ENCODE measurements around the gene VEPH1.

VEPH1 gene

GRCh38 chr3:157301755-157302154, 201.5 kb downstream of the VEPH1 start:
- Histone ChIP-seq H3K27me3 (ENCODE audit: control insufficient read depth in 5 of 5, insufficient read depth in 4 of 5, low read length in 5 of 5) (no peaks in the 10 kb centered on the region), H3K27ac (ENCODE audit: low read depth, low read length) (no peak overlapping the region)

GRCh38 chr3:157300981-157301663, 202.1 kb downstream of the VEPH1 start:
- no peaks in the 10 kb centered on the region for H3K27me3 ChIP-seq (ENCODE audit: control insufficient read depth in 5 of 5, insufficient read depth in 4 of 5, low read length in 5 of 5)

More at GRCh38 chr3:157301755-157302154, 201.5 kb downstream of the VEPH1 start:
- Histone ChIP-seq H3K4me1 (ENCODE audit: control insufficient read depth in 5 of 5, insufficient read depth in 5 of 5, low read length in 5 of 5) (no peaks in the 10 kb centered on the region), H3K9me3 (ENCODE audit: control insufficient read depth in 5 of 5, low read length in 5 of 5) (no peaks in the 10 kb centered on the region), H3K9ac (ENCODE audit: low read length in 5 of 5) (no peak overlapping the region), H3K36me3 (ENCODE audit: control insufficient read depth in 5 of 5, insufficient read depth in 5 of 5, low read length in 5 of 5) (no peaks in the 10 kb centered on the region), H3K4me3 (ENCODE audit: low read depth in 1 of 5, low read length in 5 of 5) (no peak overlapping the region)

GRCh38 chr3:157300094-157300493, 203.1 kb downstream of the VEPH1 start:
- H3K4me3 ChIP-seq (ENCODE audit: low read depth in 1 of 5, low read length in 5 of 5): no peak overlapping the region
- H3K4me1 ChIP-seq (ENCODE audit: control insufficient read depth in 5 of 5, insufficient read depth in 5 of 5, low read length in 5 of 5): no peaks in the 10 kb centered on the region

More at GRCh38 chr3:157300981-157301663, 202.1 kb downstream of the VEPH1 start:
- Histone ChIP-seq H3K9me3 (ENCODE audit: control insufficient read depth in 5 of 5, low read length in 5 of 5) (no peaks in the 10 kb centered on the region), H3K4me3 (ENCODE audit: low read depth in 1 of 5, low read length in 5 of 5) (no peak overlapping the region), H3K4me1 (ENCODE audit: control insufficient read depth in 5 of 5, insufficient read depth in 5 of 5, low read length in 5 of 5) (no peaks in the 10 kb centered on the region), H3K27ac (ENCODE audit: low read depth, low read length) (no peak overlapping the region), H3K9ac (ENCODE audit: low read length in 5 of 5) (no peak overlapping the region), H3K36me3 (ENCODE audit: control insufficient read depth in 5 of 5, insufficient read depth in 5 of 5, low read length in 5 of 5) (no peaks in the 10 kb centered on the region)

GRCh38 chr3:157297328-157297915, 205.8 kb downstream of the VEPH1 start:
- H3K27ac ChIP-seq (ENCODE audit: low read depth, low read length): no peak overlapping the region
- H3K27me3 ChIP-seq (ENCODE audit: control insufficient read depth in 5 of 5, insufficient read depth in 4 of 5, low read length in 5 of 5): no peaks in the 10 kb centered on the region
- H3K9me3 ChIP-seq (ENCODE audit: control insufficient read depth in 5 of 5, low read length in 5 of 5): no peaks in the 10 kb centered on the region
- H3K9ac ChIP-seq (ENCODE audit: low read length in 5 of 5): no peak overlapping the region
- H3K36me3 ChIP-seq (ENCODE audit: control insufficient read depth in 5 of 5, insufficient read depth in 5 of 5, low read length in 5 of 5): no peaks in the 10 kb centered on the region
- no peaks in the 10 kb centered on the region for H3K4me1 ChIP-seq (ENCODE audit: control insufficient read depth in 5 of 5, insufficient read depth in 5 of 5, low read length in 5 of 5)
- H3K4me3 ChIP-seq (ENCODE audit: low read depth in 1 of 5, low read length in 5 of 5): no peak overlapping the region

More at GRCh38 chr3:157300094-157300493, 203.1 kb downstream of the VEPH1 start:
- Histone ChIP-seq H3K9ac (ENCODE audit: low read length in 5 of 5) (no peak overlapping the region), H3K27me3 (ENCODE audit: control insufficient read depth in 5 of 5, insufficient read depth in 4 of 5, low read length in 5 of 5) (no peaks in the 10 kb centered on the region), H3K9me3 (ENCODE audit: control insufficient read depth in 5 of 5, low read length in 5 of 5) (no peaks in the 10 kb centered on the region), H3K27ac (ENCODE audit: low read depth, low read length) (no peak overlapping the region), H3K36me3 (ENCODE audit: control insufficient read depth in 5 of 5, insufficient read depth in 5 of 5, low read length in 5 of 5) (no peaks in the 10 kb centered on the region)

- Histone ChIP-seq H3K27me3 (ENCODE audit: control insufficient read depth in 5 of 5, insufficient read depth in 4 of 5, low read length in 5 of 5) (no peaks in the 10 kb centered on the region), H3K4me3 (ENCODE audit: low read depth in 1 of 5, low read length in 5 of 5) (no peak overlapping the region), H3K4me1 (ENCODE audit: control insufficient read depth in 5 of 5, insufficient read depth in 5 of 5, low read length in 5 of 5) (no peaks in the 10 kb centered on the region), H3K36me3 (ENCODE audit: control insufficient read depth in 5 of 5, insufficient read depth in 5 of 5, low read length in 5 of 5) (no peaks in the 10 kb centered on the region), H3K27ac (ENCODE audit: low read depth, low read length) (no peak overlapping the region), H3K9me3 (ENCODE audit: control insufficient read depth in 5 of 5, low read length in 5 of 5) (no peaks in the 10 kb centered on the region), H3K9ac (ENCODE audit: low read length in 5 of 5) (no peak overlapping the region)
Observed at GRCh38 chr3:157294953-157295352, 208.3 kb downstream of the VEPH1 start.

GRCh38 chr3:157294491-157294890, 208.7 kb downstream of the VEPH1 start:
- no peaks in the 10 kb centered on the region for H3K4me1 ChIP-seq (ENCODE audit: control insufficient read depth in 5 of 5, insufficient read depth in 5 of 5, low read length in 5 of 5)
- H3K9ac ChIP-seq (ENCODE audit: low read length in 5 of 5): no peak overlapping the region
- no peaks in the 10 kb centered on the region for H3K36me3 ChIP-seq (ENCODE audit: control insufficient read depth in 5 of 5, insufficient read depth in 5 of 5, low read length in 5 of 5)
- no peaks in the 10 kb centered on the region for H3K9me3 ChIP-seq (ENCODE audit: control insufficient read depth in 5 of 5, low read length in 5 of 5)
- H3K4me3 ChIP-seq (ENCODE audit: low read depth in 1 of 5, low read length in 5 of 5): no peak overlapping the region
- no peak overlapping the region for H3K27ac ChIP-seq (ENCODE audit: low read depth, low read length)
- no peaks in the 10 kb centered on the region for H3K27me3 ChIP-seq (ENCODE audit: control insufficient read depth in 5 of 5, insufficient read depth in 4 of 5, low read length in 5 of 5)

- H3K4me3 ChIP-seq (ENCODE audit: low read depth in 1 of 5, low read length in 5 of 5): no peak overlapping the region
- H3K27ac ChIP-seq (ENCODE audit: low read depth, low read length): no peak overlapping the region
- H3K9ac ChIP-seq (ENCODE audit: low read length in 5 of 5): no peak overlapping the region
- H3K36me3 ChIP-seq (ENCODE audit: control insufficient read depth in 5 of 5, insufficient read depth in 5 of 5, low read length in 5 of 5): no peaks in the 10 kb centered on the region
- H3K4me1 ChIP-seq (ENCODE audit: control insufficient read depth in 5 of 5, insufficient read depth in 5 of 5, low read length in 5 of 5): no peaks in the 10 kb centered on the region
- H3K27me3 ChIP-seq (ENCODE audit: control insufficient read depth in 5 of 5, insufficient read depth in 4 of 5, low read length in 5 of 5): no peaks in the 10 kb centered on the region
- no peaks in the 10 kb centered on the region for H3K9me3 ChIP-seq (ENCODE audit: control insufficient read depth in 5 of 5, low read length in 5 of 5)
Observed at GRCh38 chr3:157290766-157291165, 212.4 kb downstream of the VEPH1 start.

GRCh38 chr3:157285966-157286365, 217.2 kb downstream of the VEPH1 start:
- peaks cover 0 to 7% (median 0%) of the 10 kb centered on the region in 5 donors for H3K4me1 ChIP-seq (ENCODE audit: control insufficient read depth in 5 of 5, insufficient read depth in 5 of 5, low read length in 5 of 5)
- no peak overlapping the region for H3K9ac ChIP-seq (ENCODE audit: low read length in 5 of 5)
- no peak overlapping the region for H3K27ac ChIP-seq (ENCODE audit: low read depth, low read length)
- H3K9me3 ChIP-seq (ENCODE audit: control insufficient read depth in 5 of 5, low read length in 5 of 5): no peaks in the 10 kb centered on the region
- H3K36me3 ChIP-seq (ENCODE audit: control insufficient read depth in 5 of 5, insufficient read depth in 5 of 5, low read length in 5 of 5): no peaks in the 10 kb centered on the region
- no peaks in the 10 kb centered on the region for H3K27me3 ChIP-seq (ENCODE audit: control insufficient read depth in 5 of 5, insufficient read depth in 4 of 5, low read length in 5 of 5)
- no peak overlapping the region for H3K4me3 ChIP-seq (ENCODE audit: low read depth in 1 of 5, low read length in 5 of 5)

- Histone ChIP-seq H3K4me3 (ENCODE audit: low read depth in 1 of 5, low read length in 5 of 5) (no peak overlapping the region), H3K27me3 (ENCODE audit: control insufficient read depth in 5 of 5, insufficient read depth in 4 of 5, low read length in 5 of 5) (no peaks in the 10 kb centered on the region), H3K9ac (ENCODE audit: low read length in 5 of 5) (no peak overlapping the region), H3K36me3 (ENCODE audit: control insufficient read depth in 5 of 5, insufficient read depth in 5 of 5, low read length in 5 of 5) (no peaks in the 10 kb centered on the region), H3K4me1 (ENCODE audit: control insufficient read depth in 5 of 5, insufficient read depth in 5 of 5, low read length in 5 of 5) (peaks cover 0 to 10% (median 0%) of the 10 kb centered on the region in 5 donors), H3K9me3 (ENCODE audit: control insufficient read depth in 5 of 5, low read length in 5 of 5) (no peaks in the 10 kb centered on the region), H3K27ac (ENCODE audit: low read depth, low read length) (no peak overlapping the region)
Observed at GRCh38 chr3:157285141-157285540, 218.1 kb downstream of the VEPH1 start.

GRCh38 chr3:157284688-157285087, 218.5 kb downstream of the VEPH1 start:
- H3K9me3 ChIP-seq (ENCODE audit: control insufficient read depth in 5 of 5, low read length in 5 of 5): no peaks in the 10 kb centered on the region
- no peaks in the 10 kb centered on the region for H3K27me3 ChIP-seq (ENCODE audit: control insufficient read depth in 5 of 5, insufficient read depth in 4 of 5, low read length in 5 of 5)
- peaks cover 0 to 10% (median 0%) of the 10 kb centered on the region in 5 donors for H3K4me1 ChIP-seq (ENCODE audit: control insufficient read depth in 5 of 5, insufficient read depth in 5 of 5, low read length in 5 of 5)
- H3K36me3 ChIP-seq (ENCODE audit: control insufficient read depth in 5 of 5, insufficient read depth in 5 of 5, low read length in 5 of 5): no peaks in the 10 kb centered on the region
- no peak overlapping the region for H3K27ac ChIP-seq (ENCODE audit: low read depth, low read length)
- H3K4me3 ChIP-seq (ENCODE audit: low read depth in 1 of 5, low read length in 5 of 5): no peak overlapping the region
- no peak overlapping the region for H3K9ac ChIP-seq (ENCODE audit: low read length in 5 of 5)
